Right cardiac atrium (tissue), 5 donors: ENCODE measurements around the gene CFAP58. TPM values are rescaled to one million over a fixed set of nuclear protein-coding genes. Genes with fewer than 3 reads are reported as not detected.
A peak's percentile ranks its signal among the peaks of the same experiment; 100 is the strongest.

ENCODE experiments used
- ATAC-seq, 2 donors: fragments of 200-7000 bp; cut with Tn5 transposase; one replicate each; pipeline versions ENCODE4 v1.8.0 to v1.9.1; 2020; ENCODE audit warnings: moderate library complexity in 2 of 2, mild to moderate bottlenecking in 1 of 2
- DNase-seq, 3 donors: peaks; one replicate each; pipeline ENCODE4 v3.0.0-alpha.2; 2020
- H3K27ac ChIP-seq: one replicate; pipeline ENCODE4 v1.5.1; 2013; ENCODE audit warnings: mild to moderate bottlenecking, low read length, control low read depth, moderate library complexity
- H3K27me3 ChIP-seq: one replicate; pipeline ENCODE4 v1.6.1; 2013; ENCODE audit not compliant: control insufficient read depth, insufficient read depth
- H3K4me1 ChIP-seq: one replicate; pipeline ENCODE4 v1.6.1; 2013; ENCODE audit warnings: low read length; ENCODE audit not compliant: control insufficient read depth, insufficient read depth
- H3K4me3 ChIP-seq: one replicate; pipeline ENCODE4 v1.5.1; 2013; ENCODE audit warnings: low read length, control low read depth
- H3K9me3 ChIP-seq: one replicate; pipeline ENCODE4 v1.6.1; 2013; ENCODE audit warnings: low read length; ENCODE audit not compliant: control insufficient read depth
- WGBS: extraction: QIAGEN DNeasy Blood & Tissue Kit; methylation state at CpG from one replicate; pipeline ENCODE4 v1.1.7; 2013; 5-methylcytosine and 5-hydroxymethylcytosine counted together
- intact Hi-C, 4 donors: fragments of 100-400 bp; cut with DNase I; formaldehyde crosslinking; loops; one replicate each; pipeline versions ENCODE4 v1.11.0 to v1.14.0; 2022 to 2023
- polyA plus RNA-seq: library from polyadenylated mRNA; stranded (reverse); fragments of 200-250 nt; gene quantifications from one replicate; pipeline ENCODE4 v1.2.3, GENCODE V29; 2013
- total RNA-seq, 4 donors: library from RNA; stranded (reverse); fragmentation: NEBNext Ultra II Directional; extraction: Animal tissue kit (Norgen Biotek cat#: 25700); gene quantifications; one replicate each; pipeline ENCODE4 v1.2.1, GENCODE V29; 2021
- donor health status: healthy with polysubstance abuse.
- donor health status: DM: no; HTN: yes; CAD: no.
- donor health status: DM: no; HTN: no; CAD: no.
- donor health status: DM: no; HTN: yes; CAD: no; lungs with severe emphysema.
- donor health status: DM: yes; HTN: yes; CAD: no.

The CFAP58 gene
- total and polyA plus RNA-seq, 5 donors: 2.9 to 5.4 (median 3.0) TPM

DNA sequence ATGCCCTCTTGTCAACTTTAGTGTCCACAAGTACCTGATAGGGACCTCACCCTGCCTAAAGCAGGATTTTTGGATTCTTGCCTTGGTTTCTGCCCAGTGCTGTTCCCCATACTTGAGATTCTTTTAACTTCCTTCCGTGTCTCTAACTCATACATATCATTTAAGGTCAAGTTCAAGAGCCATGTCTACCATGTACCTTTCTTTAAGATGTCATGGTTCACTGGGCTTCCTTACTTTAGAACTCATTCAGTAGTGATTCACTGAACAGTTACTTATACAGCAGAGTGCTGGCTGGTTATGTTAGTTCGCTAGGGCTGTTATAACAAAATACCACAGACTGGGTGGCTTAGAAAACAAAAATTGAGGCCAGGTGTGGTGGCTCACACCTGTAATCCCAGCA lies 5.0 kb upstream of the CFAP58 start:
- 76% methylated on average over 2 of the region's 2 CpGs for WGBS
- DNase-seq (no peak), ATAC-seq (no peak)
- no peak overlapping the region for H3K27ac ChIP-seq
- no peaks in the 10 kb centered on the region for H3K27me3 ChIP-seq
- no peak overlapping the region for H3K4me3 ChIP-seq
- intact Hi-C loops: loop anchor here in 2 of 4 donors (5.0 kb wide), 2 partner anchors 36 to 41 kb away; no protein-coding TSS in a partner anchor
- H3K4me1 ChIP-seq: no peaks in the 10 kb centered on the region
- H3K9me3 ChIP-seq: no peaks in the 10 kb centered on the region

DNA sequence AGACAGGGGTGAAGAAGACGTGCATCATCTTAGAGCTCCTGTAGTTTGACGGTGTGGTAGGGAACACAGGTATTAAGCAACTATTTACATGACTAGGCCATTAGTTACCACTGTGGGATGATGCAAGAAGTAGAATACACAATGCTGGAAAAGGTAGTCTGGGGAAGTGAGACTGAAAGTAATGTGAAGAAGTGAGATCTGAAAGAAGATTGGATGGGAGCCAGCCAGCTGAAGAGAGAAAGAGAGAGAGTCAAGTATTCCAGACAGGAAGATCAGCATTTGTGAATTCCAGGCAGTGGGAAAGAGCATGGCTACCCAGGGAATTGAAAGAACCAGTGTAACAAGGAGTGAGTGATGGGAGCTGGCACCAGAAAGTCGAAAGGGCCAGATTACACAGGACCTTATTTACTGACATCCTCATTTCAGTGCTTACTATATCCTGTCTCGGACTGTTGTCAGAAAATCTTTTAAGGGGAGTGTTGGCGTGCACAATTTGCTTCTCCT lies 4.0 kb upstream of the CFAP58 start:
- intact Hi-C loops: loop anchor here (2.0 to 5.0 kb wide), 5 partner anchors 37 to 59 kb away; no protein-coding TSS in a partner anchor
- Histone ChIP-seq H3K4me1 (peaks cover 3% of the 10 kb centered on the region), H3K27me3 (no peaks in the 10 kb centered on the region), H3K27ac (peak overlapping the region; percentile 53), H3K4me3 (no peak overlapping the region), H3K9me3 (no peaks in the 10 kb centered on the region)
- WGBS: 28% methylated on average over 5 of the region's 5 CpGs
- DNase-seq (no peak), ATAC-seq (peak; percentile 2 to 4)

DNA sequence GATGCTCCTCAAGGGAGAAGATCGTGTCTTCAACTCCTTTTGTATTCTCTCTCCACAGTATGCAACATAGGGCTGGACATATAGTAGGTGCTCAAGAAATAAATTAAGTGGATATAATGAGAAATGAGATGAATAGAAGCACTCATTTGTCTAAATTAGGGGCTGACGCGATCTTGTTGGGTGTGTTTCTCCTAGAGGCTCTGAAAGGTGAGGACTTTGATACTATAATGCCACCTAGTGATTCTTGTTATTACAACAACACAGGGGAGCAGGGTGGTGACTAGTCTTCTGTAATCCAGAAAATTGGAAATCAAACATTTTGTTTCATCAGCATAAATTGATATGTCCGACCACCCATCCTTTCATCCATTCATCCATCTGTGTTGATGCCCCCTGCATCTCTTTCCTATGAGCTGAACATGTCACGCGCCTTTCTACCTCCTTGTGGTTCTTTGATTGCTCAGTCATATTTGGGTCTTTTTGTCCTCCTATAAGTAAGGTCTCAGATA lies 3.5 kb upstream of the CFAP58 start:
- peak overlapping the region; percentile 53 for H3K27ac ChIP-seq
- 28% methylated on average over 6 of the region's 6 CpGs for WGBS

DNA sequence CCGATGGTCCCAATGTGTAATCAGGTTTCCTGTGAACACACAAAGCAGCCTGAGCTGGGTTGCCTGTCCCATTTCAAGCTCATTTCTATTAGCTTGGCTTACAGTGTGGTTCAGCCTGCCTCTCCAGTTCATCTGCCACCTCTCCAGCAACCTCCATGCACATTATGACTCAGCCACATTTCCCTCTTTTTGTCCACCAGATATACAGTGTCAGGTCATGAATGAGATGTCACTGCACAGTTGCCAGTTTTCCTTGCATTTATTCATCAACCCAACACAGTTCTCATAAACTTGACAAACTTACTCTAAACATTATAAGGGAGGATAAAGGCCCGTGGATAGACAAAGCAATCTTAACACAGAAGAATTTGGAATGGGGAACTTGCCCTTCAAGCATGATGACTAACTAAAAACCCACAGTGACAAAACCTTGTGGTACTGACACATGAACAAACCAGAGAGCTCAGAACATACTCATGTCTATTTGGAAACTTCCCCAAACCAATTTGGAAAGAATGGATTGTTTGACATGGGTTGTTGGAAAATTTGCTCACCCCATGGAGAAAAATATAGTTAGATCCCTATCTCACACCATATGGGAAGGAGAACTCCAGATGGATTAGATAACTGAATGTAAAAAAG lies 2.5 kb upstream of the CFAP58 start:
- Histone ChIP-seq H3K27me3 (no peaks in the 10 kb centered on the region), H3K9me3 (no peaks in the 10 kb centered on the region), H3K4me3 (no peak overlapping the region), H3K27ac (no peak overlapping the region), H3K4me1 (peaks cover 3% of the 10 kb centered on the region)
- WGBS: 64% methylated on average over 2 of the region's 2 CpGs
- ATAC-seq (no peak), DNase-seq (no peak)
- intact Hi-C loops: loop anchor here (2.0 to 5.0 kb wide), 3 partner anchors 49 to 60 kb away; no protein-coding TSS in a partner anchor

More for the DNA sequence above, 3.5 kb upstream of the CFAP58 start:
- H3K4me3 ChIP-seq: no peak overlapping the region
- intact Hi-C loops: loop anchor here (2.0 to 5.0 kb wide), 3 partner anchors 48 to 59 kb away; no protein-coding TSS in a partner anchor
- DNase-seq: no peak
- H3K9me3 ChIP-seq: no peaks in the 10 kb centered on the region
- peak; percentile 66 to 69 for ATAC-seq
- H3K27me3 ChIP-seq: no peaks in the 10 kb centered on the region
- peaks cover 3% of the 10 kb centered on the region for H3K4me1 ChIP-seq

DNA sequence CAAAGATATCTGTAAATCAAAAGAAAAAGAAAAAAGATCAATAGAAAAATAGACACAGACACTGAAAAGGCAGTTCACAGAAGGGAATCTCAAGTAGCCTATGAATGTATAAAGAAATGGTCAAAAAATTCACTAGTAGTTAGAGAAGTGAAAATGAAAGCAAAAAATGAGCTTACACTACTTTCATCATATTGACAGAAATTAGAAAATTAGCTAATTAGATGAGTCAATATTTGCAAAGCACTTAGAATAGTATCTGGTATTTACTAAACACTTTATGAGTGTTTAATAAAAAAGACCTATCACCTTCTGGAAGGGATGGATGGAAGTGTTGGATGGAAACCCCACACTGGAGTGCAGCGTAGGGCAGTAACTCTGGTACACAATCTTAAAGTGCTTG lies 1.7 kb upstream of the CFAP58 start:
- 86% methylated on average over 1 of the region's 1 CpG for WGBS
- H3K4me1 ChIP-seq: peaks cover 3% of the 10 kb centered on the region
- no peak overlapping the region for H3K4me3 ChIP-seq
- intact Hi-C loops: loop anchor here (2.0 to 5.0 kb wide), 3 partner anchors 50 to 61 kb away; no protein-coding TSS in a partner anchor
- no peaks in the 10 kb centered on the region for H3K9me3 ChIP-seq
- H3K27ac ChIP-seq: no peak overlapping the region
- DNase-seq (no peak), ATAC-seq (no peak)
- H3K27me3 ChIP-seq: no peaks in the 10 kb centered on the region

DNA sequence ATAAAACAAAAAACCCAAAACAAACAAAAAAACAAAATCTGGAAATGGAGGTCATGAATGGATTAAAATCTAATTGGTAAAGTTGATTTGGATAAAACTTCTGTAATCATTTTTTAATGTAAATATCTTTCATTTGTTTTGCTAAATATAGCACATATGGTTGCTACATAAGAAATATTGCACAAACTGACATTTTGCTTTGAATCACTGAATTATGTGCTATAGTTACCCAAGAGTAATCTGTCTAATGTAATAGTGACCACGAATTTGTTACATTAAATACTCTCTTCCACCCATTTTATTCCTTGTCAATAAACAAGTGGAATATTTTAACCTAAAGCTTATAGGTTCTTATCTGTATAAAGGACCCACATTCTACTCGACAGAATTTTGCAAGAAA lies 6.2 kb downstream of the CFAP58 start:
- no peak for ATAC-seq
- Histone ChIP-seq H3K9me3 (no peaks in the 10 kb centered on the region), H3K27ac (no peak overlapping the region), H3K4me1 (no peaks in the 10 kb centered on the region), H3K27me3 (no peaks in the 10 kb centered on the region), H3K4me3 (no peak overlapping the region)
- WGBS: 70% methylated on average over 2 of the region's 2 CpGs
- DNase-seq: no peak
- intact Hi-C loops: no loop called here

DNA sequence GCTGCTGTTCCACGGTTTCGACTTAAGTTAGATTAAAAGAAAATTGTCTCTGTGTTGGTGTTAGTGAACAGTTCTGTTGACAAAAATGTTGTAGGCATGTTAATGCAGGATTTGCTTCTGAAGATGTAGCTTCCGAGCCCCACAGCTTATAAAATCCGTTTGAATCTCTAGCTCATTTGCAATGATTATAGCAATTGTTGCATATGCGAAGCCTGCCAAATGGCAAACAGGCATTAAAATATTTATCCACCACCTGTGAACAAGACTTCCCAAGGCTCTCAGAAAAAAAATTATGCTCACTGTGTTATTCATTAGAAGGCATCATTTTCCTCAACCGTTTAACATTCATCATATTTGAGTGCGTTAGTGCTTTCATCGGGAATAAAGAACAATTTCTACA lies 14.3 kb downstream of the CFAP58 start:
- DNase-seq (no peak), ATAC-seq (no peak)
- intact Hi-C loops: no loop called here
- Histone ChIP-seq H3K9me3 (no peaks in the 10 kb centered on the region), H3K27me3 (no peaks in the 10 kb centered on the region), H3K27ac (no peak overlapping the region), H3K4me3 (no peak overlapping the region), H3K4me1 (no peaks in the 10 kb centered on the region)
- WGBS: 70% methylated on average over 8 of the region's 8 CpGs

DNA sequence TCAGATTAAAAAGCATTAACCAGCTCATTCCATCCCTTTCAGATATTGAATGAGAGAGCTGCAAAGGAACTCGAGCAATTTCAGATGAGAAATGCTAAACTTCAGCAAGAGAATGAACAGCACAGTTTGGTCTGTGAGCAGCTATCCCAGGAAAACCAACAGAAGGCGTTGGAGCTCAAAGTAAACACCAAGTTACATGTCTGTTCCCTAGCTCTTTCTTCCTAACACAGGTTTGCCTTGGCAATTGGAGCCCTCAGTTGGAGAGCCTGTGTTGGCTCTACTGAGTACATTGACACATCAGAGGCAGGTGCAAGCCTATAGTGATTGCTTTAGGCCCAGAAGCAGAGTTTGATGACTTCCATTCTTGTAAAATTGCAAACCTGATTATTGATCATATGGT lies 14.7 kb downstream of the CFAP58 start:
- WGBS: 58% methylated on average over 2 of the region's 2 CpGs
- ATAC-seq (no peak), DNase-seq (no peak)
- Histone ChIP-seq H3K27me3 (no peaks in the 10 kb centered on the region), H3K4me3 (no peak overlapping the region), H3K9me3 (no peaks in the 10 kb centered on the region), H3K27ac (no peak overlapping the region), H3K4me1 (no peaks in the 10 kb centered on the region)
- intact Hi-C loops: no loop called here

DNA sequence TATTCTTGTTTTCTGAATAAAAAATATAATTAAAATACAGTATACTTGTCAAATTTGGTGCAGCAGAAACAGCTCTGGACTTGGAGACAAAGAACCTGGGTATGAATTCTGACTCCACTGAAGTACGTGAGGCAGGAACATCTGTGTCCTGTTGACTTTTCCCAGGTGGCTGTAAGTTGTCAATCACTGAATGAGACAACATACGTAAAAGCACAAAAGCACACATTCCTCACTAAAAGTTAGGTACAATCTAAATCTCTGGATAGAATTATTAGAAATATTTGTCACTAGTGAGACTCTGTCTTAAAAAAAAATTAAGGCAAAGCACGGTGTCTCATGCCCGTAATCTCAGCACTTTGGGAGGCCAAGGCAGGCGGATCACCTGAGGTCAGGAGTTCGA lies 18.1 kb downstream of the CFAP58 start:
- WGBS: 91% methylated on average over 6 of the region's 6 CpGs
- no peak for DNase-seq
- Histone ChIP-seq H3K27ac (no peak overlapping the region), H3K4me1 (no peaks in the 10 kb centered on the region), H3K27me3 (no peaks in the 10 kb centered on the region), H3K9me3 (no peaks in the 10 kb centered on the region), H3K4me3 (no peak overlapping the region)
- ATAC-seq: no peak
- intact Hi-C loops: no loop called here

DNA sequence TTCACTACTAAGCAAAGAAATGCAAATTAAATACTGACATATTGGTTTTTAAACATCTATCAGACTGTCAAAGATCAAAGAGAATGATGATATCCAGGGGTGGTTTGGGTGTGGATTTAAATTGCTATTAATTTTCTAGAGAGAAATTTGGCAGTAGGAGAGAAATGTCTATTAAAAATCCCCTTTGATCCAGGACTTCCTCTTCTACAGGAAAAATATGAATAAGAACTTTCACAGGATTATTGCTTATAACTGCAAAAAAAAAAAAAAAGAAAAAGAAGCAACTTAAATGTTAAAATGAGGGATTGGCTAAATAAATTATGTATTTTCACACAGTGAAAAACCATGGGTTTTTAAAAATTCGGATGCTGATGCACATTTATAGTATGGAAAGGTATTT lies 21.0 kb downstream of the CFAP58 start:
- Histone ChIP-seq H3K4me3 (no peak overlapping the region), H3K27ac (no peak overlapping the region), H3K9me3 (no peaks in the 10 kb centered on the region), H3K27me3 (no peaks in the 10 kb centered on the region), H3K4me1 (no peaks in the 10 kb centered on the region)
- WGBS: 80% methylated on average over 1 of the region's 1 CpG
- intact Hi-C loops: no loop called here
- ATAC-seq: no peak
- no peak for DNase-seq

DNA sequence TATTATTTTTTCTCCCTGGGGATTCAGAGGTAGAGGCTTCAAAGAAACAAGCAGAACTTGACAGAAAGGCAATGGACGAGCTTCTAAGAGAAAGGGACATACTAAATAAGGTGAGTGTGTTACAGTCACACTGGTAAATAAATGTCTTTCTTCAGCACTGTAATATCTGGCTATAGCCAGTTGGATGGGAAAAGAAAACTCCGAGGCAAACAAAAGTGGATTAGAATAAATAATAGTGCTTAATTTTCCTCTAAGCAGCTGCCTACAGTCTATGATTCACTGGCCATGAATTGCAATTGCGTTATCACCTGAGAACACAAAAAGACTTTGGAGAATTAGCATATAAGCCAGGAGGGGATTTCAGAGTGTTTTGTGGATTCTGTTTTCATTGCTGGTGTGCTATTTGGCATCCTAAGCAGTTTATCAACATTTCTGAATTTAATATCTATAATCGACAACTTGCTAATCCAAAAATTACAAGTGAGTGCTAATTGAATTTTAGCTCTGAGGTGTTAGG lies 23.2 kb downstream of the CFAP58 start:
- 76% methylated on average over 4 of the region's 4 CpGs for WGBS
- Histone ChIP-seq H3K27me3 (no peaks in the 10 kb centered on the region), H3K4me1 (no peaks in the 10 kb centered on the region), H3K4me3 (no peak overlapping the region), H3K9me3 (no peaks in the 10 kb centered on the region), H3K27ac (no peak overlapping the region)
- no peak for ATAC-seq
- intact Hi-C loops: no loop called here
- DNase-seq: no peak
